ENCODE data around the gene TTC7B.
A peak's percentile ranks its signal among the peaks of the same experiment; 100 is the strongest.
"Not testable (repeated sequence)": the region's sequence is repeated elsewhere in the genome, so short reads cannot be mapped to it uniquely, and the experiment has no call there.

The TTC7B gene

DNA sequence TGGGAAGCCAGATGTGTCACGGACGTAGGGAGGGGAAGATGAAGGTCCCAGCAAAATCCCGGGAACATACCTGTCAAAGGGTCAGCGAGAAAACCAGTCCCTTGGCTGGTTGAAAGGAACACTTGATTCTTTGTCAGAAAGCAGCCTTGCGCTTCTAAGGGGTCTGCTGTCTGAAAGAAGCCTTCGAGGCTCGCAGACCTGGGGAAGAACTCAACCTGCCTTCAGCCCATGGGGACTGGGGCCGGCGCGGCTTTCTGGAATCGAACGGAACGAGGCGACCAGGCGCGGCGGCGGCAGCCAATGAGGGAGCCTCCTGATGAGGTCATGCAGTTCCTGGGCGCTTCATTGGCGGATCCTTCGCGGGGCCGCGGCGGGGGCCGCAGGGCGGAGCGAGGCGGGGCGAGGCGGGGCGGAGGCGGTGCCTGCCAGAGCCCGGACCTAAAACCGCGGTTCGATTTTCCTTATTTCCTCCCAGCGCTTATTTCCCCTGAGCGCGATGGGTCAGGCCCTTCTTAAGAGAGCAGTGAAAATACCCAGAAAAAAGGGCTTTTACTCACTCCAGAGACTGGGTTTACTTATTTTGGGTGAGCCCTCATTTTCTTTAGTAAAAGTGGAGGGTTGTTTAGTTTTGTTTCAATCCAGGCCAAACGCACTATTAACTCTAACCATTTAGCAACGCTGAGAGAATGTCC lies 11.8 kb upstream of the TTC7B start:
- Histone ChIP-seq H3K27me3 (no peaks in the 10 kb centered on the region), H3K4me1 (no peaks in the 10 kb centered on the region), H3K36me3 (no peaks in the 10 kb centered on the region), H3K4me3 (ENCODE audit: low read depth, low read length) (peak overlapping the region; percentile 41), H3K9me3 (no peaks in the 10 kb centered on the region; the same call in 1 of the 2 replicates)
- TF ChIP-seq CTCF (IDR thresholded peaks at IDR 0.05; ENCODE audit: low read depth, low read length), result no peak
- peak; percentile 96 for DNase-seq

DNA sequence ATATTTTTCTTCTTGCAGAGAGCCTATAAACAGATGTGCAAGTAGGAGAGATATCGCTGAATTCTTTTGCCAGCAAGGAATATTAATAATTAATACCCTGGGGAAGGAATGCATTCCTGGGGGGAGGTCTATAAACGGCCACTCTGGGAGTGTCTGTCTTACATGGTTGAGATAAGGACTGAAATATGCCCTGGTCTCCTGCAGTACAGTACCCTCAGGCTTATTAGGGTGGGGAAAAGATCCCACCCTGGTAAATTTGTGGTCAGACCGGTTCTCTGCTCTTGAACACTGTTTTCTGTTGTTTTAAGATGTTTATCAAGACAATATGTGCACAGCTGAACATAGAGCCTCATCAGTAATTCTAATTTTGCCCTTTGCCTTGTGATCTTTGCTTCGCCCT lies 7.3 kb upstream of the TTC7B start:
- H3K4me3 ChIP-seq (ENCODE audit: low read depth, low read length); H3K27me3 ChIP-seq; H3K36me3 ChIP-seq; DNase-seq; H3K9me3 ChIP-seq; H3K4me1 ChIP-seq: not testable (repeated sequence)

DNA sequence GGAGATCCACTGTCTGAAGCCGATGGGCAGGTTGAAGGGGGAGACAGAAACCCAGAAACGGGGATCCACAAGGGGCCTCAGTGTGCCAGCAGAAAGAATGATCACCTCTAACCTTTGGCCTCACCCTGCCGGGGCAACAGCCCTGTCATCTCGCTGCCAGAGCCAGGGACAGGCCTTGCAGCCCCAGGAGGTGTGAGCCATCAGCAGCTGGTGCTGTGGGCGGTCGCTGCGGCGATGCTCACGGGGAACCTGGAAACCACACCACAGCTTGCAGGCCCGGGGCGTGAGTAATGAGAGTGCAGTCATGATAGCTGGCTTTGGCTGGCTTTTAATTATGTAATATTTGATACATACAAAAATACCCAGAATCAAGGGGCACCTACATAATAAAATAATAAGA lies 4.7 kb upstream of the TTC7B start:
- H3K4me3 ChIP-seq (ENCODE audit: low read depth, low read length), result no peak overlapping the region
- H3K9me3 ChIP-seq, result no peaks in the 10 kb centered on the region
- no peaks in the 10 kb centered on the region for H3K36me3 ChIP-seq
- no peaks in the 10 kb centered on the region for H3K27me3 ChIP-seq
- H3K4me1 ChIP-seq, result no peaks in the 10 kb centered on the region
- DNase-seq, result no peak
- TF ChIP-seq CTCF (IDR thresholded peaks at IDR 0.05; ENCODE audit: low read depth, low read length), result no peak

DNA sequence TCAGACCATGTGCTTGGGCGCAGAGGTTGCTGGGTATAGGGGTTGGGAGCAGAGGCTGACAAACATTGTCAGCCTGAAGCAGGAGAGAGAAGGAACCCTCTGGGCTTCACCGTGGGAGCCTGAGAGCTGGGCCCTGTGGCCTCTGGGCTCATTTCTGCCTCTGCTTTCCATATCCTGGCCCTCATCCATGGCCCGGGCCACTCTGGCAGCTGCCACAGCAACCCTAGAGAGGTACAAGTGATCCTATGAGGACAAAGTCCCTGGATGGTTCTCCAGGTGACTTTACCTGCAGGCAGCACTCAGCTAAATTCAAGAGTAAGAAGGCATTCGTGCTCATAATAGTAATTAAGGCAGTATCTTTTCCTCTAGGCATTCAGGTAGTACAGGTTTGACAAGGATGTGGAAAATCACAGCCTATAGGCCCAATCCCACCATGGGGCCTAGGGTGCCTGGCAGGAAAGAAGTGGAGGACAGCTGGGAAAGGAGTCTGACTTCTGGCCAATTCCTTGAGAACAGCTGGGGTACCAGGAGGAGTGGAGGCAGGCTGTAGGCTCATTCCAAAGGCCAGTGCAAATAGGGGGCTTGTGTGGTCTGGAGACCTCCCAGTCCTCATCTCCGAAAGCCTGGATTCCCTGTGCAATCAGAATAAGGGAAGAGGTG lies 3.6 kb upstream of the TTC7B start:
- DNase-seq, result no peak
- no peak for TF ChIP-seq CTCF (IDR thresholded peaks at IDR 0.05; ENCODE audit: low read depth, low read length)
- H3K27me3 ChIP-seq, result no peaks in the 10 kb centered on the region
- H3K9me3 ChIP-seq, result no peaks in the 10 kb centered on the region
- no peaks in the 10 kb centered on the region for H3K36me3 ChIP-seq
- H3K4me3 ChIP-seq (ENCODE audit: low read depth, low read length), result no peak overlapping the region
- no peaks in the 10 kb centered on the region; the same call in 1 of the 2 replicates for H3K4me1 ChIP-seq

- Histone ChIP-seq H3K4me1 (no peaks in the 10 kb centered on the region; the same call in 1 of the 2 replicates), H3K36me3 (no peaks in the 10 kb centered on the region), H3K27me3 (no peaks in the 10 kb centered on the region), H3K4me3 (ENCODE audit: low read depth, low read length) (no peak overlapping the region), H3K9me3 (no peaks in the 10 kb centered on the region)
- no peak for TF ChIP-seq CTCF (IDR thresholded peaks at IDR 0.05; ENCODE audit: low read depth, low read length)
- no peak for DNase-seq
These were observed 2.5 kb upstream of the TTC7B start for GRCh38 chr14:90818715-90819114.

DNA sequence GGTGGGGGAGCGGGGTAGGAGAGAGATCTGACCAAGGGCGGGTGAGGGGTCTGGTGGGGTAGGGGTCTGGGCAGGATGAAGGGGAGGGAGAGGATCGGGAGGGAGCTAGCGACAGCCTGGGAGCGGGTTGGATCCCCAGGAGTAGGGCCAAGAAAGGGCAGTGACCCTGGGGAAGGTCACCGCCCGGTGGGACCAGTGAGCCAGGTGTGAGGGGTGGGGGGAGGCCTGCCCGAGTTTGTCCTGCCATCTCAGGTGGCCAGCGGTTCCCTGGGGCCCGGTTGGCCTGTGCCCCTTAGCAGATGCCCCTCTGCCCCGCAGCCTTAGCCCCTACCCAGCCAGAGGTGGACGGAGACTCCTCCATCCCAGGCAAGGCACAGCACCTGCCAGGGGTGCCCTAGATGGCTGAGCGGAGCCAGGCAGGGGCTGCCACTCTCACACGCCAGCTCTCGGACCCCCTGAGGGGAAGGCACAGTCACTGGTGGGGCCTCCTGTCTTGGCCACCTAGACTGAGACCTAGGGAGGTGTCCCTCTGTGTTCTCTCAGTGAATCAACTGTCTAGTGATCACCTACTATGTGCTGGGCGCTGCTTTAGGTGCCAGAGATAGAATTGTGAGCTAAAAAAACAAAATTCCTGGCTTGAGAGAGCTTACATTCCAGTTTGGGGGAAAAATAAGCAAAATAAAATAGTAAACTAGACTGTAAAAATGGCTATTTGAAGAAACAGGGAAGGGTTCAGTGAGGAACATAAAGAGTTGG lies 629 bp upstream of the TTC7B start:
- no peak for TF ChIP-seq CTCF (IDR thresholded peaks at IDR 0.05; ENCODE audit: low read depth, low read length)
- no peak for DNase-seq
- H3K4me1 ChIP-seq, result no peaks in the 10 kb centered on the region; the same call in 1 of the 2 replicates
- no peaks in the 10 kb centered on the region for H3K9me3 ChIP-seq
- no peak overlapping the region; the same call in 1 of the 2 replicates for H3K4me3 ChIP-seq (ENCODE audit: low read depth, low read length)
- H3K27me3 ChIP-seq, result no peaks in the 10 kb centered on the region
- no peaks in the 10 kb centered on the region for H3K36me3 ChIP-seq

All from BE2C (cell line).